ENCODE results near the gene SQOR.
A peak's percentile ranks its signal among the peaks of the same experiment; 100 is the strongest.

Gene SQOR

DNA sequence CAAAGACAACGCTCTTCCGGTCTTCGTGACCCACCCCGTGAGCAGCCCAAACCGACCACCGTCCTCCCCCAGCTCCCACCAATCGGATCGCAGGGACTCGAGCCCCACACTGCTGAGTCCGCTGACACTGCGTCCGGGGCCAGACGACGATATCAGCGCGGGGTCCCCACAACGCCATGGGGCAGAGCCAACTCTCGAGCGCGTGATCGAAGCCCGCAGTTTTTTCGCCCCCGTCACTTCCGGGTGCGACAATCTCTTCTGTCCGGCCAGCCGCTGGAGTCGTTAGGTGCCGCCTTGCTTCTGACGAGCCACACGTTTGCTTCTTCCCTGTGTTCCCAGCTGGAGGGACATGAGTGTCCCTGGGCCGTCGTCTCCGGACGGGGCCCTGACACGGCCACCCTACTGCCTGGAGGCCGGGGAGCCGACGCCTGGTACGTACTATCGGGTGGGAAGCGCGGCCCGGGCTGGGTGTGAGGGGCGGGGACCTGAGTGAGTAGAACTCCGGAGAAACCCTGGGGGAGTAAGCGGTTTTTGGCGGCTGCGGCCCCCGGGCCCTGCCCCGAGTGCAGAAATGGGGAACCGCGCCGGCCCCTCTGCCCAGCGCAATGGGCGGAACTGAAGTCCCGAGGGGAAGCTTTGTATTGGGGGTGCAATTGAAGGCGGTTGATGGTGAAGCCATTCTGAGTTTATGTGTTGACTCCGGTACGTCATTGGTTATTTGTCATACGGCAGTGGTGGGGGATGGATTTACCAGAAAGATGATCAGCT is 47.5 kb upstream of the SQOR start, which contains the start of gene BLOC1S6:
BLOC1S6 (plus strand) TSS at position 285 of the 768 bp plus-strand sequence; CDS start at position 350, 65 bp downstream.
- H3K79me2 ChIP-seq (ENCODE audit: insufficient read depth, low read depth), result peaks cover 38% of the 10 kb centered on the region
- peak within 1 kb of the TSS; percentile 93 for H2AFZ ChIP-seq (ENCODE audit: low read depth)
- no peak within 1 kb of the TSS for H3K4me3 ChIP-seq (IDR thresholded peaks at IDR 0.05; ENCODE audit: insufficient read depth, low read depth, low read length)
- no peaks in the 10 kb centered on the region for H3K27me3 ChIP-seq (ENCODE audit: insufficient read depth, low read depth)
- no peaks in the 10 kb centered on the region for H4K20me1 ChIP-seq (ENCODE audit: insufficient read depth)
- no peak for TF ChIP-seq CTCF (conservative IDR thresholded peaks at IDR 0.05; ENCODE audit: low read depth, low read length)
- H3K9ac ChIP-seq, result peak within 1 kb of the TSS; percentile 99
- peak within 1 kb of the TSS; percentile 96 for H3K27ac ChIP-seq
- peak within 1 kb of the TSS; percentile 93 for H3K4me2 ChIP-seq
- H3K36me3 ChIP-seq (ENCODE audit: insufficient read depth), result no peaks in the 10 kb centered on the region
- H3K4me1 ChIP-seq (ENCODE audit: low read depth, poor library complexity, severe bottlenecking), result peaks cover 28% of the 10 kb centered on the region

- Histone ChIP-seq H3K79me2 (ENCODE audit: insufficient read depth, low read depth) (peaks cover 38% of the 10 kb centered on the region), H3K4me3 (IDR thresholded peaks at IDR 0.05; ENCODE audit: insufficient read depth, low read depth, low read length) (no peak overlapping the region), H3K36me3 (ENCODE audit: insufficient read depth) (no peaks in the 10 kb centered on the region)
These were observed 47.0 kb upstream of the SQOR start for GRCh38 chr15:45587863-45588170.

GRCh38 chr15:45588219-45588875 is 46.5 kb upstream of the SQOR start:
- Histone ChIP-seq H3K4me3 (IDR thresholded peaks at IDR 0.05; ENCODE audit: insufficient read depth, low read depth, low read length) (no peak overlapping the region), H3K27me3 (ENCODE audit: insufficient read depth, low read depth) (no peaks in the 10 kb centered on the region), H3K79me2 (ENCODE audit: insufficient read depth, low read depth) (peaks cover 38% of the 10 kb centered on the region), H3K9ac (peak overlapping the region; percentile 99; the same call in 1 of the 2 replicates), H4K20me1 (ENCODE audit: insufficient read depth) (no peaks in the 10 kb centered on the region), H3K4me2 (peak overlapping the region; percentile 93), H3K36me3 (ENCODE audit: insufficient read depth) (no peaks in the 10 kb centered on the region), H3K4me1 (ENCODE audit: low read depth, poor library complexity, severe bottlenecking) (peaks cover 28% of the 10 kb centered on the region), H2AFZ (ENCODE audit: low read depth) (peak overlapping the region; percentile 93; the same call in 1 of the 2 replicates), H3K27ac (peak overlapping the region; percentile 96)
- no peak for TF ChIP-seq CTCF (conservative IDR thresholded peaks at IDR 0.05; ENCODE audit: low read depth, low read length)

More at GRCh38 chr15:45587863-45588170, 47.0 kb upstream of the SQOR start:
- Histone ChIP-seq H3K27ac (peak overlapping the region; percentile 96), H3K27me3 (ENCODE audit: insufficient read depth, low read depth) (no peaks in the 10 kb centered on the region), H3K4me2 (peak overlapping the region; percentile 93), H3K4me1 (ENCODE audit: low read depth, poor library complexity, severe bottlenecking) (peaks cover 28% of the 10 kb centered on the region), H2AFZ (ENCODE audit: low read depth) (peak overlapping the region; percentile 93), H4K20me1 (ENCODE audit: insufficient read depth) (no peaks in the 10 kb centered on the region), H3K9ac (peak overlapping the region; percentile 99)
- TF ChIP-seq CTCF (conservative IDR thresholded peaks at IDR 0.05; ENCODE audit: low read depth, low read length), result no peak

DNA sequence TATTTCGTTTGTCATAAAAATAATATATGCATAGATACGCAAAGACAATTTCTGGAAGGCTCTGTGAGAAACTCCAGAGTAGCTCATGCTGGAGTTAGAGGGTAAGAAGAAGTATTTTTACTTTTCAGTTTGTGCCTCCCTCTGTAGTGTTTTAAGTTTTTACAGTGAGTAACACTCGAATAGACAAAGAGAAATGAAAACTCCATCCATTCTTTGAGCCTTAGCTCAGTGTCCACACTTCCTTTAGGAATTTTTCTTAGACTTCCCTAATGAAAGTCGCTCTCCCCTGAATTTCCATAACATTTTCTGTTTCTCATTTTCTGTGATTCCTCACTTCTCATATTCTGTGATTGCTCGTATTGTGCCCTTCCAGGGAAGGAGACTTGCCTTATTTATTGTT is 45.6 kb upstream of the SQOR start:
- no peak overlapping the region for H3K27ac ChIP-seq

More for the DNA sequence above, 45.6 kb upstream of the SQOR start:
- H3K4me2 ChIP-seq, result peak overlapping the region; percentile 93; the same call in 1 of the 2 replicates
- peaks cover 43% of the 10 kb centered on the region for H3K79me2 ChIP-seq (ENCODE audit: insufficient read depth, low read depth)
- H3K4me1 ChIP-seq (ENCODE audit: low read depth, poor library complexity, severe bottlenecking), result peaks cover 28% of the 10 kb centered on the region
- no peaks in the 10 kb centered on the region for H3K36me3 ChIP-seq (ENCODE audit: insufficient read depth)
- H2AFZ ChIP-seq (ENCODE audit: low read depth), result no peak overlapping the region
- H3K27me3 ChIP-seq (ENCODE audit: insufficient read depth, low read depth), result no peaks in the 10 kb centered on the region
- no peaks in the 10 kb centered on the region for H4K20me1 ChIP-seq (ENCODE audit: insufficient read depth)
- TF ChIP-seq CTCF (conservative IDR thresholded peaks at IDR 0.05; ENCODE audit: low read depth, low read length), result no peak
- no peak overlapping the region for H3K4me3 ChIP-seq (IDR thresholded peaks at IDR 0.05; ENCODE audit: insufficient read depth, low read depth, low read length)
- H3K9ac ChIP-seq, result no peak overlapping the region
